Measurements from ENCODE around the gene PRIMA1. TPM values are rescaled to one million over a fixed set of nuclear protein-coding genes. Genes with fewer than 3 reads are reported as not detected.

PRIMA1 gene
- total RNA-seq, 1 experiment from 2014 or later, result 0.24 TPM

DNA sequence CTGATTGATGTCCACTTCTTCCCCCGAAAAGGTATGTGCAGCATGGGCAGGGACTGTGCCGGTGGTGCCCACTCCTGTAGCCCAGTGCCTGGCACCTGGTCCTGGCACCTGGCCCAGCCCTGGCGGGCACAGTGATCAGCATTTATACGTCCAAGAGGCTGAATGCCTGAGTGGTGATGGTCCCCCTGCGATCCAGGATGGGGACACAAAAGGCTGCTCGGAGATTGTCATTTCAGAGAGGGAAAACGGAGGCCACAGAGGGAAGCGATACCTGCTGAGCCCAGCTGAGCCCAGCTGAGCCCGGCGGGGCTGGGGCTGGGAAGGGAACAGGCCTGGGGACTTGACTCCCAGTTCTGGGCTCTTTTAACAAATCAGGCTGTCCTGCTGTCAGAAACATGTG, 55.8 kb downstream of the PRIMA1 start:
- no peak for DNase-seq (ENCODE audit: low read depth)

DNA sequence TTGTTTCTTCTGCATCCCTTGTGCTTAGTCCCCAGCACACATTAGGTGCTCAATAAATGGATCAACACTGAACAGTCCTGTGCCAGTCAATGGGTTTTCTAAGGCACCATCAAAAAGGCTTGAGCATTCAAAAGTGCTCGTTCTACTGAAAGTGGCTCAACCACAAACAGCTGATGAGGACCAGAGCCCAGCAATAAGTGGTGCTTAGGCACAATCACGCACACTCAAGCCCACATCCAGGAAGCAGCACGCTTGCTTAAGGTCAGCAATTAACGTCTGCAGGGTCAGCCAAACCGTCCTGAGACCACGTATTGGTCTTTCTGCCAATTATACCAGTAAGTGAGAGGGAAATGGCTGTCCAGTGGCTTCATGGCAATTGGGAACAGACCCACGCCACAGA, 56.5 kb downstream of the PRIMA1 start:
- DNase-seq (ENCODE audit: low read depth), result no peak

DNA sequence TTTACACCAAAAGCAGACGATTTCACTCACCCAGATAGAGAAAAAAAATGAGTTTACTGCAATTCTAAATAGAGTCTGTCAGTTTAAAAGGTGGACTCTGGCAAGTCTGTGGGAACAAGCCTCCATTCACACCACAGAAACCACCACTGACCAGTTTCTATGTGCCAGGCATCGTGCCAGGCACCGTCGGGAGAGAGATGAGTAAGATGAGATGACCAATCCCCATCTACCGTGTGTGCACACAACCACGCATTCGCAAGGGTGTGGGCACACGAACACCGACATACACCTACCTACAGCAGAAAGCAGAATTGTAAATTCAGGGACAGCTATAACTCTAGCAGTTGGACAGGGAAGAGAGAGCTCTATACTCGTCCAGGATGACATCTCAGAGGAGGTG, 58.3 kb downstream of the PRIMA1 start:
- peak; percentile 9 for DNase-seq (ENCODE audit: low read depth)

DNA sequence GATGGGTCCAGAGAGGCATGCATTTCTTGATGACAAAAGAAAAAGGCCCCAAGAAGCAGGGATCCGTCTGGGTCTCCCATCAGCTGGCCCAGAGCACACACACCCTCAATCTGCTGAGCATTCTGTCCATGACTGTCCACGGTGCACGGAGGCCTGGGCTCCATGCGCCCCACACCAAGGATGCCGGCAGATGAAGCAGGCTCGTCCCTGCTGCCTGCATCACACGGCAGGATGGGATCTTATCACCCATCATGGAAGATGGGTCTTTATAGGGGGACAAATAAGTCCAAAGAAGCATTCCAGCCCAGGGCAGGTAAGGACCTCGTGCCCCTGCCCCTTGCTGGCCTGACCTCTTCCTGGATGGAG, 59.7 kb downstream of the PRIMA1 start:
- DNase-seq (ENCODE audit: low read depth), result no peak

DNA sequence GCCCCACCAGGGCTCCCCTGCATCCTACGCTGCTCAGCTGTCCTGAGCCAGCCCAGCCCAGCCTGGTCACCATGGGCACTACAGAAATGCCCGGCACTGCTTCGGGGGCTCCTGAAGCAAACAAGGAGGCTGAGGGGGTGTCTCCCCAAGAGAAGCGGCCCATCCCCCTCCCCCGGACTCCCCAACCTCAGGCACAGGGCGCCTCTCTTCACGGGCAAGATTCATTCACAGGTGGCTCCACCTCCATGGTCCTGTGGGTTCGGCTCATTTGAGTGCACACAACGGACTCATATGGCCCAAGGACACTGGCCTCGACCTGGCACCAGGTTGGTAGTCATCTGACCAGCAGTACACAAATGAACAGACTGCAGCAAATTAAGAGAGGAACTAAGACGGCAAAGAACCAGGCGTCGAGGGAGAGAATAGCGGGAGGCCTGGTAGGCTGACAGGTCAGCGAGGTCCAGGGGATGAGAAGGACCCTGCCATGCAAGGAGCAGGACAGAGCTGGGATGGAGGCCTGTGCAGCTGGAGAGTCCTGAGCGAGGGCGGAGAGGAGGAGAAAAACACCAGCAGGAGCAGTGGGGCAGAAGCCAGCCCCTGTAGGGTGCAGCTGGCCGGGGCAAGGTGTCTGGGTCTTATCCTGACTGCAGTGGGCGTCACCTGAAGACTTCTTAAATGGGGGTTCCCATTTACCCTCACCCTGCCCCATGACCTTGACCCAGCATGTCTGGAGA, 60.2 kb downstream of the PRIMA1 start:
- no peak for DNase-seq (ENCODE audit: low read depth)

DNA sequence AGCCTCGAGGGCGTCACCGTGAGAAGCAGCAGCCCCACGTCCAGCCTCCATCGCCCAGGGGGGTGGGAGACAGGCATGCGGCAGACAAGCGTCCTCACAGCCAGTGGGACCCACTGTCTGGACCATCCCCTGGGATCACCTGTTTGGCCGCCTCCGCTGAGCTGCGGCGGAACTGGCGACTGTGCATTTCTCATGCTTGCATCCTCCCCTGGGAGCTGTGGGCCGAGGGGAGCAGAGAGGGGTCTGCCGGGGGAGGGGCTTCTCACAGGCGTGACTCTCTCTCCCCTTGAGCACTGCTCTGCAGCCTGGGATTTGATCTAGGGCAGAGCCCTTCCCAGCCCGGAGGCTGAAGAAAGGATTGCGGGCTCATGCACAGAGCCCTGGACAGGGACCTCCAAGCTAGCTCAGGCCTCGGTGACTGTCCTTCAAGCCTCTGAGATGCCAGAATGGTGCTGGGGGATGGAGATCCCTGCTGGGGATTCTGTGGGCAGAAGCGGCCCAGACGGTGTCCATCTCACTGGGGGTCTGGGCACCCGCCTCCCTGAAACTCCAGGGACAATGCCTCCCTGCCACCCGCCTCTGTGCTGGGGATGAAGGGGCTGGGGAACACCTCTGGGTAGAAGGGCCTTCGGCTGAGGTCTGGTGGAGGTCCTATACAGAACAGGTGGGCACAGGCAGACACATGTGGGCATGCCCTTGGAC, 61.1 kb downstream of the PRIMA1 start:
- no peak for DNase-seq (ENCODE audit: low read depth)

DNA sequence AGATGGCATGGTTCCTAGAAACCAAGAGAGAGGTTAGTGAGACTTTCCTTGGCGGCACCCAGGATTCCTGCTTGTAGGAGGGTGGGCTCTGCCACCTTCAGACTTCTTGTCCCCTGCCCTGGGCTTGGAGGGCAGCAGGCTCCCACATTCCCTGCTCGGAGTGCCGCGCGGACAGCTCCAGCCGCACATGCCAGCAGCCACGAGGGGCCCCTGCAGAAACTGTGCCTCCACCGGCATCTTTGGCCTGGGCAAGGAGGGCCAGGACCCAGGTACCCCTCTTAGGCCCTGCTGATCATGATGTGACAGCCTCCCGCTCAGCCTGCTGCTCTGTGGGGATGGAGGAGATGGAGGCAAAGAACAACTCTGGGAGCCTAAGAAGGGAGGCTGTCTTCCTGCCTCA, 62.3 kb downstream of the PRIMA1 start:
- DNase-seq (ENCODE audit: low read depth), result no peak

DNA sequence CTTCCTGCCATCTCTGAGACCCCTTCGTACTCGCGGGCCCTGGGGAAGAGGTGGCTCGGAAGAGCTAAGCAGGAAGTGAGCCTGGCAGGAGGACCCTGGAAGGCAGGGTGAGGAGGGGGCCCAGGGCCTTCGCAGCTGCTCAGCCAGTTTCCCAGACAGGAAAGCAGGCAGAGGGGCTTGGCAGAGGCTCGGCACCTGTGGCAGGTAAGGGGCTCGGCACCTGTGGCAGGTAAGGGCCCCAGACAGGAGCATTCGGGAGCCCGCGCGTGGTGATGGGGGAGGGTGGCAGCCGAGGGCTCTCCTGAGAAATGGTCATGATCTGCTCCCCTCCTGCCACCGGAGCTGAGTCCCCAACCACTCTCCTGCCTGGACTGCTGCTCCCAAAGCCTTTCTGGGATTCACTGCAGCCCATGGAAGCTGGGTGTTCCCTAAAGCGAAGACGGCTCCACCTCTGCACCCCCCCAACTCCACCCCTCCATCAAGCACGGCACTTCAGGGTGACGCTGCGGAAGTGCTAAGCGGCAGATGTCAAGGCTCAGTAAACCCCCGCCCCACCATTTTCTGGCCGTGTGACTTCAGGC, 63.2 kb downstream of the PRIMA1 start:
- no peak for DNase-seq (ENCODE audit: low read depth)

DNA sequence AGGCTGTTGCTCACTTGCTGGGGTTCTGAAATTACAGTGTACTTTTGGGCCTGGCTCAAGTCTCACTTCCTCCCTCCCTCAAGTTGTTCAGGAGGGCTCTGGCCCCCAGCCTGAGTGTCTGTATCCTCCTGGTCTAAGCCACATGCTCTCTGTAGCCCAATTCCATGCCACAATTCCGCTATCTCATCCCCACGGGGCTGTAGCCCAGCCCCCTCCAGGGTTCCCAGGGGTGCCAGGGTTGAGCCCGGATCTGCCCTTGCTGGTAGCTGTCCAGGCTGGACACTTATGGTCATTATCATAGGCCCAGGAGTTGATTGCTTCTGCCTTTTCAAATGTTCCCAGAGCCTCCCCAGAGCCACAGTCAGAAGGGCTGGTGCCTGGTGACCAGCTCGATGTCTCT, 65.3 kb downstream of the PRIMA1 start:
- DNase-seq (ENCODE audit: low read depth), result no peak

DNA sequence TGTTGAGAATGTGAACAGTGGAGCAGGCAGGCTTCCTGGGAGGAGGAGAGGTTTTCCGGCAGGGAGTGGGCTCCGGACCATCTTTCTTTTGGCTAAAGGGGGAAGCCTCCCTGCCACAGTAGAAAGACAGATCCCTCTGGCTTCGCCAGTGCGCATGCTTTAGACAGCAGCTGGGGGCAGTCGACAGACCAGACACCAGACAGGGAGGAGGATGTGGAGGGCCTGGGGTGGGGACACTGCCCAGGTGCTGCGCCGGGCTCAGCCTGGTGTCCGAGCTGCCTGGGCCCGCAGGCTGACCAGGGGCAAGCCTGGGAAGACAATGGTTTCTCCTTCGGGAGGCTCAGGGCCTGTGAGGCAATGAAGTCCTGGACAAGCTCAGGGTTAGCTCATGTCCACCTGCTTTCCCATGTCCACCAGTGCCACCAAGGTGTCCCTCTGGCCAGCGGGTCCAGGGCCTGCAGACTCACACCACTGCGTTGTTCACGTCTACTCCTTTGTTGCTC, 67.3 kb downstream of the PRIMA1 start:
- DNase-seq (ENCODE audit: low read depth), result no peak

DNA sequence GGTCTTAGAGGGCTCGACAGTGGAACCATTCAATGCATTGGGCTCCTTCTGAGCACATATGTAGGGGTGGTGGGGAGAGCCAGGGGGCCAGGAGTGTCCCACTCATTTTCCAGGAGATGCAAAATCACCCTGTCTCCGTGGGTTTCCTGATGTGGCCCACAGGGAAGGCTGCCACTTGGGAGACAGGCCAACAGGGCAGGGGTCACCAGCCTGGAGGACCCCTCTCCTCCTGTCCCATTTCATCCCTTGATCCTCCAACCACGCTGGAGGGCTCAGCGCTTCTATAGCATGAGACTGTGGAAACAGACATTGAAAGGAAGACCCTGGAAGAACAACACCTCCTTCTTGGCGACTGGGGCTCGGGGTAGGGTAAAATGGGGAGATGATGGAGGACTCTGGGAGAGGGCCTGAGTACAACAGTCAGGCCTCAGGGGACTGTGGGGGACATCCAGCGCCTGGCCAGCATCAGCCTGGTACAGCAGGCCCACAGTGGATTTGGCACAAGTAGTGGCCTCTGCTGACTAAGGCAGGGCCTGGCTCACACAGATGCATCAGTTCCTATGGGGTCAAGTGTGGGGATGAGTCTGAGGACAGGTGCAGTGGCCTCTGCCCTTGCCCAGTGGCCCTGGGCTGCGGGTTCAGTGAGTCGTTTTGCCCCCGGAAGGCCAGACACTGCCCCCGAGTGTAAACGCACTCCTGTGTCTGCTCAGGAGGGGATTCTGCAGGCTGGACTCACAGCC, 68.0 kb downstream of the PRIMA1 start:
- no peak for DNase-seq (ENCODE audit: low read depth)

DNA sequence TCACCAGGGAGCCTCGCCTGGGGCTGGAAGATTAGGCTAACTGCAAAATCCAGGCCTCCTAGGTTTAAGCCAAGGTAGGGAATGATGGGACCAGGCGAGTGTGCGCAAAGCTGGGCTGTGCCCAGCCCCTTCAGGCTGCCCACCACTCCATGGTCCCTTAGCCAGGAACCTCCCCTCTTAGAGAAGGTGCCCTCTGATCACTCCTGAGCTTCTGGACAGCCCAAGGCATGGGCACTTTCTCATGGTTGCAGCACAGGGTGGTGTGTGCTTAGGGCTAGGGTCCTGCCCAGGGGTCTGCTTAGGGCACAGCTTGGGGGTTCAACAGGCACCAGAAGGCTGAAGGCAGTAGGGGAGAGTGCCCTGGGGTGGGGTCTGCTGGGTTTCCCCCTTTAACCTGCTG, 69.0 kb downstream of the PRIMA1 start:
- no peak for DNase-seq (ENCODE audit: low read depth)

DNA sequence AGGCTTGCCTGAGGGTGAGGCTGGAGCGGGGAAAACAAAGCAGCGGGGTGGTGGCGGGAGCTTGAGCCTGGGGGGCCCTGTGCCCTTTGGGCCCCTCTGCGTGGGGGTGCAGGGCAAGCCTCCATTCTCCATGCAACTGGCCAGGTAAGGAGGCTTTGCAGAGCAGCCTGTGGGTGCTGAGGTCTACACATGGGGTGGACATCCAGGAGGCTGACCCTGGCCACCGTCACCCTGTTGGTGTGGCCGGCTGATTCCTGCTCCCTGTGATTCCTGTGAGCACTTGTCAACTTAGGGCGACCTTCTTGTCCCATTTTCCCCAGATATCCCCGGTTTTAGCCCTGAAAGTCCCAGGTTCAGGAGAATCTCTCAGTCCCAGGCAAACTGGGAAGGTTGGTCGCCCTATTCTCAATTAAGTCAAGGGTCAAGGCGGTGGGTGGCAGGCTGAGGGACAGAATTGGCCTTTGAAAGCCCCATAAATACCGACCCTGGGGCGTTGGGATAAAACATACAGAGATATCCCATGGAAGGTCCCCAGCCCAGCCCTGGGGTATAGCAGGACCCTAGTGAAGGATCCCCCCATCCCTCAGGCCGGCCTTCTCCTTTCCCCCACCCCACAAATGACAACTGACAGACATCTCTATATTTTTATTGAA, 70.5 kb downstream of the PRIMA1 start:
- no peak for DNase-seq (ENCODE audit: low read depth)

DNA sequence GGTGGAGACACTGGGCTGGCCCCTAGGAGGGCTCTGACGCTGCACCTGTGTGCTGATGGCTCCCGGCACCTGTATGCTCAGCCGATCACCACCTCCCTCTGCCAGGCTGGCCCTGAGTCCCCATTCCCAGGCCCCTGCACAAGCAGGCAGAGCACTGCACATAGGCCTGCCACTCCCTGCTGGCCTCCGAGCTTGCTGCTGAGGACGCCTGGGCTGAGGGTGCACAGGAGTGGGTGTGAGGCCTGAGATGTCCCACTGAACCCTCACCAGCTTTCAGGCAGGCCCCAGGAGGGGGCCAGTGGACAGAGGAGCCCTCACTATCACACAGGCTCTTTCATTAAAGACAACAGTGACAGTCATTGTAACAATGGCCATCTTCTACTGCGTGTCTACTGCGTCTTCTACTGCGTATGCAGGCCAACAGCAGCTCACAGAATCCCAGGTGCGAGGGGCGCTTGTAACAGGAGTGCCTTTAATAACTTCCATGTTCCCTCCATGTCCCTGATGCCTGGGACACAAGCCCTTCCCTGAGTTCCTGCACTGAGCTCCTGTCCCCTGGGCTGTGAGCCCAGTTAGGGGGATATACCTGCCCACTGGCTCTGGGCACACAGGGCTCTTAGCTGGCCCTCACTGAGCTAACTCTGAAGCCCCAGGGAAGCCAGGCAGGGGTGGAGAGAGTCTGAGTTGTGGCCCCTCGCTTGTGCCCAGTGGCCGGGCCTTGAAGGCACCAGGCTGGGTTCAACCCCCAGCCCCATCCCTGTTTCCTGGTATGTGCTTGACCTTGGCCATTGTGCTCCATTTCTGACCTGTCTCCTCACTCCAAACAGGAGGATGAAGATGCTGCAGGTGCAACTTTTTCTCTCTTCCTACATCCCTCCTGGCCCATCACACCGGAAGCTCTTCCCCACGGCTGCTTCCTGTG, 71.3 kb downstream of the PRIMA1 start:
- no peak for DNase-seq (ENCODE audit: low read depth)

DNA sequence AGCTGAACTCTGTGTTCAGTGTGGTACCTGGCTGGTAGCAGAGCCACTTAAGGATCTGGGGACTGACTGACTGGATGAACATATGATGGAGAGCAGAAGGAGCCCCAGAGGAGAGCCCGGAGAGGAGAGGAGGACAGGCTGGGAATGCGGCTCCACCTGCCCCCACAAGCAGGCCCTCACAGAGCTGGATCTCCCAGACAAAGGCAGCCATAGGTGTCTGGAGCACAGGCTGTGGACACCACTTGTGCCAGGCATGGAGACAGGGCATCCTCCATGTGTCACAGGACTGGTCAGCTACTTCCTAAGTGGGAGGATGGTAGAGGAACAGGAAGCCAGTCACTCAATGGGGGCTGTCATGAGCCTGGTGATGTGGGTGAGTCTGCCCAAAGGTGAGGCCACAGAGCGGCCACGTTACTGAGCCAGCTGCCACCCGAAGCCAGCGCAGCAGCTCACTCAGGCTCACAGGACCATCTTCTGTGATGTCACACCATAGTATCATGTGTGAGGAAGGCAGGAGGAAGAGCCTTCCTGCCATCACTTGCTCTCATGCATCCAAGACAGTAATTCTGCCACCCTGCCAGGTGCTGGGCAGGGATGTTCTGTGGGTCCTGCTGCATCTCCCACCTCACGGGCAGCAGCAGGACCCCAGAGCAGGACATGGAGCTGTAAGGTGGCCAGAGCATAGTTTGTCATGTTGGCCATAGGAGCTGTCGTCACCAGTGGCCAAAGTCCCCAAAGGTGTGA, 72.1 kb downstream of the PRIMA1 start:
- DNase-seq (ENCODE audit: low read depth), result no peak

DNA sequence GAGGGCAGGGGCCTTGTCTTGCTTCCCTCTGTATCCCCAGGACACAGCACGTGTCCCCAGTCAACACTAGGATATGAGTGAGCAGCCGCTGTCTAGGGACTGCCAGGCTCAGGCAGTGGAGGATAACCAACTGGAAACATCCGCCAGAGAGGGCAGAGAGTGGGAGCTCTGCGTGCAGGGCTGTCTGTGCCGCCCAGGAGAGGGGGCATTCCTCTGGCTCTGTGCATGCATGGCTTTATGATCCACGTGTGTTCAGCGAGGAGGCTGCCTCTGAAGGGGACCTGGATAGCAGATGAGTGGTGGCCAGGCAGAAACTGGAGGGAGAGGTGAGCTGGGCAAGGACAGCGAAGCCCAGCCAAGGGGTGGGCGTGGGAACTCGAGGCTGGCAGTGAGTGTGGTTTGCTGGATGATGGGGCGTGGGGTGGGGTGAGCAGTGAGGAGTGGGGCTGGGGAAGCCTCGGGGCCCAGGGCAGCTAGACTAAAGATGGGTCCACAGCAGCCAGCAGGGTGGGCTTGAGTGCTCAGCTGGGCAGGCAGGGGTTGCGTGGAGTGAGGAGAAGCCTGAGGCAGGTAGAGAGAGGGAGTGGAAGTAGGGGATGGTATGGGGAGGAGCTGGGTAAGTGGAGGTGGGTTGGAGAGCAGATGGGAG, 72.9 kb downstream of the PRIMA1 start:
- no peak for DNase-seq (ENCODE audit: low read depth)

DNA sequence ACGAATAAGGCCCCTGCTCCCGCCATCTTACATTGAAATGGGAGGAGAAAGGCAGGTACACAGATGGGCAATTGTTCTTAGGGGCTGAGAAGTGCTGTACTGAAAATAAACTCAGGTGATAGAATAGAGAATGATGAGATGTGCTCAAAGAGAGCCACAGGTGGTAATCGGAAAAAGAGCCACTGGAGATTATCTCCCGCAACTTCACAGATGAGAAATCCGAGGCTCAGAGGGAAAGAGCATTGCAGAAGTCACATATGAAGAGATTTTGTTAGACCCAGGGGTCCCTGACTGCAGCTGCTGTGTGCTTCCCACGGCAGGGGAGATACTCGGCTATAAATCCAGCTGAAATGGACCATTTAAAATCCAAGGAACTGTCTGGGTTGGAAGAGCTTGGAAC, 73.7 kb downstream of the PRIMA1 start:
- DNase-seq (ENCODE audit: low read depth), result no peak

DNA sequence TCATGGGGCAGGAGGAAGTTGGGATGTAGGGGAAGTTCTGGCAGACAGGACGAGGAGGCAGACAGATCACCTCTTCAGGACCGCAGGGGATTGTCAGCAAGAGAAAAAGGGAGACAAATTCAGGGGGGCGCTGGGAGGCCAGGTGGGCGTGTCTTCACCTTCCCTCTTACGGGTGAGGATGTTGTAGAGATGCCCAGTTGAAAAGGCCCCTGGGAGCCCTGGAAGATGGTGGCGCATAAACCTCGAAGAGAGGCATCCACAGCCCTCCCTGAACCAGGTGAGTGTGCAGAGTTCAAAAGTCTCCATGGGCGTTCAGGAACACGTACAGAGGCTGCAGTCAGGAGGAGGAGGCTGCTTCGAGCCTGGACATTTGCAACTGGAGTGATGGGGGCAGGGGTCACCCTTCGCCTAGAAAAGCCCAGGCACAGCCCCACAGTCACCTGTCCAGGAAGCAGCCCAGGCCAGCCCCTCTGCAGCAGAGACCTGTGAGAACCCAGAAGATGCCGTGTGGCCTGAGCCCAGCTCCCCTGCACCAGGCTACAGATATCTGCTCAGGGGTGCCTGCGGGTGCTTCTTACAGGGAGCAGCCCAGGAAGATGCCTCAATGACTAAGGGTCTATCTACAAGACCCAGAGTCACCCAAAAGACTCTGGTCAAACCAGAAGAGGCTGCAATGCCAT, 74.4 kb downstream of the PRIMA1 start:
- no peak for DNase-seq (ENCODE audit: low read depth)
